Chondrocyte (in vitro differentiated cells): ENCODE results near the gene LTA4H. TPM values are rescaled to one million over a fixed set of nuclear protein-coding genes. Genes with fewer than 3 reads are reported as not detected.
"Not testable (repeated sequence)": the region's sequence is repeated elsewhere in the genome, so short reads cannot be mapped to it uniquely, and the experiment has no call there.

Source experiments
- DNase-seq: peaks from one replicate; pipeline ENCODE4 v3.0.0; 2021; ENCODE audit warnings: mixed read lengths, low spot score
- H3K27ac Mint-ChIP-seq: one replicate; pipeline ENCODE4 v1.8.0; 2021; ENCODE audit warnings: mild to moderate bottlenecking, moderate library complexity, mixed read lengths; ENCODE audit not compliant: unreplicated experiment
- H3K27me3 Mint-ChIP-seq: 2 replicates; pipeline ENCODE4 v1.8.0; 2021; ENCODE audit warnings: low read depth, mixed read lengths
- H3K36me3 Mint-ChIP-seq: 2 replicates; pipeline ENCODE4 v1.8.0; 2021; ENCODE audit warnings: low read depth, mixed read lengths
- H3K4me1 Mint-ChIP-seq: 2 replicates; pipeline ENCODE4 v1.8.0; 2021; ENCODE audit warnings: low read depth, mild to moderate bottlenecking, mixed read lengths
- H3K4me3 Mint-ChIP-seq: one replicate; pipeline ENCODE4 v1.8.0; 2021; ENCODE audit warnings: mild to moderate bottlenecking, moderate library complexity, mixed read lengths; ENCODE audit not compliant: unreplicated experiment
- H3K9me3 Mint-ChIP-seq: 2 replicates; pipeline ENCODE4 v1.8.0; 2021; ENCODE audit warnings: low read depth, mixed read lengths
- total RNA-seq: library from RNA; stranded (reverse); gene quantifications from 3 replicates; pipeline ENCODE4 v1.2.1, GENCODE V29; 2021
- TF ChIP-seq, protein P1 (sequence below): fragments of 200-600 bp; sonication (generic); IDR thresholded peaks from 2 replicates; pipeline ENCODE4 v1.5.0; 2021; ENCODE audit warnings: antibody characterized with exemption, mild to moderate bottlenecking, moderate library complexity

LTA4H gene
- total RNA-seq, 1 donor from 2014 or later = 55.0 TPM

GRCh38 chr12:96069511-96070231 is 34.3 kb upstream of the LTA4H start:
- Mint-ChIP-seq H3K4me3 (no peak overlapping the region), H3K36me3 (no peaks in the 10 kb centered on the region), H3K4me1 (peaks cover 12% of the 10 kb centered on the region), H3K27me3 (no peaks in the 10 kb centered on the region), H3K27ac (no peak overlapping the region), H3K9me3 (no peaks in the 10 kb centered on the region)
- DNase-seq = no peak
- TF ChIP-seq, protein P1, sequence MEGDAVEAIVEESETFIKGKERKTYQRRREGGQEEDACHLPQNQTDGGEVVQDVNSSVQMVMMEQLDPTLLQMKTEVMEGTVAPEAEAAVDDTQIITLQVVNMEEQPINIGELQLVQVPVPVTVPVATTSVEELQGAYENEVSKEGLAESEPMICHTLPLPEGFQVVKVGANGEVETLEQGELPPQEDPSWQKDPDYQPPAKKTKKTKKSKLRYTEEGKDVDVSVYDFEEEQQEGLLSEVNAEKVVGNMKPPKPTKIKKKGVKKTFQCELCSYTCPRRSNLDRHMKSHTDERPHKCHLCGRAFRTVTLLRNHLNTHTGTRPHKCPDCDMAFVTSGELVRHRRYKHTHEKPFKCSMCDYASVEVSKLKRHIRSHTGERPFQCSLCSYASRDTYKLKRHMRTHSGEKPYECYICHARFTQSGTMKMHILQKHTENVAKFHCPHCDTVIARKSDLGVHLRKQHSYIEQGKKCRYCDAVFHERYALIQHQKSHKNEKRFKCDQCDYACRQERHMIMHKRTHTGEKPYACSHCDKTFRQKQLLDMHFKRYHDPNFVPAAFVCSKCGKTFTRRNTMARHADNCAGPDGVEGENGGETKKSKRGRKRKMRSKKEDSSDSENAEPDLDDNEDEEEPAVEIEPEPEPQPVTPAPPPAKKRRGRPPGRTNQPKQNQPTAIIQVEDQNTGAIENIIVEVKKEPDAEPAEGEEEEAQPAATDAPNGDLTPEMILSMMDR = no peak

- peaks cover 12% of the 10 kb centered on the region for H3K4me1 Mint-ChIP-seq
- TF ChIP-seq, protein P1 = no peak
- no peaks in the 10 kb centered on the region for H3K9me3 Mint-ChIP-seq
- no peak overlapping the region for H3K4me3 Mint-ChIP-seq
- H3K36me3 Mint-ChIP-seq = no peaks in the 10 kb centered on the region
- H3K27me3 Mint-ChIP-seq = no peaks in the 10 kb centered on the region
- DNase-seq = no peak
- H3K27ac Mint-ChIP-seq = no peak overlapping the region
These were observed 33.2 kb upstream of the LTA4H start for GRCh38 chr12:96068636-96069035.

- peaks cover 12% of the 10 kb centered on the region for H3K4me1 Mint-ChIP-seq
- H3K36me3 Mint-ChIP-seq = no peaks in the 10 kb centered on the region
- H3K27ac Mint-ChIP-seq = no peak overlapping the region
- H3K9me3 Mint-ChIP-seq = no peaks in the 10 kb centered on the region
- no peak overlapping the region for H3K4me3 Mint-ChIP-seq
- DNase-seq = no peak
- no peaks in the 10 kb centered on the region for H3K27me3 Mint-ChIP-seq
- TF ChIP-seq, protein P1 = no peak
These were observed 32.7 kb upstream of the LTA4H start for GRCh38 chr12:96068111-96068510.

DNA sequence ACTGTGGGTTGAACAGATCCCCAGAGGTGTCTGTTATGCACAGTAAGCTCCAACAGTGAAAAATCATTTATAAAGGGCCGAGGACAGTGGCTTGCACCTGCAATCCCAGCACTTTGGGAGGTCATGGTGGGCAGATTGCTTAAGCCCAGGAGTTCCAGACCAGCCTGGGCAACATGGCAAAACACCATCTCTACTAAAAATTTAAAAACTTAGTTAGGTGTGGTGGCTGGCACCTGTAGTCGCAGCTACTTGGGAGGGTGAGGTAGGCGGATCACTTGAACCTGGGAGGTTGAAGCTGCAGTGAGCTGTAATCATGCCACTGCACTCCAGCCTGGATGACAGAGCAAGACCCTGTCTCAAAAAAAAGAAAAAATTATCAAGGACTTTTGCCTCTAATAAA is 30.4 kb upstream of the LTA4H start:
- not testable (repeated sequence) for H3K36me3 Mint-ChIP-seq, H3K27ac Mint-ChIP-seq, DNase-seq, H3K27me3 Mint-ChIP-seq, H3K9me3 Mint-ChIP-seq, H3K4me1 Mint-ChIP-seq, H3K4me3 Mint-ChIP-seq

- TF ChIP-seq, protein P1 = no peak
- Mint-ChIP-seq H3K4me1 (peaks cover 5% of the 10 kb centered on the region), H3K27me3 (no peaks in the 10 kb centered on the region), H3K9me3 (no peaks in the 10 kb centered on the region), H3K36me3 (no peaks in the 10 kb centered on the region), H3K4me3 (no peak overlapping the region), H3K27ac (no peak overlapping the region)
- no peak for DNase-seq
These were observed 29.6 kb upstream of the LTA4H start for GRCh38 chr12:96064966-96065365.

- no peak for DNase-seq
- H3K9me3 Mint-ChIP-seq = no peaks in the 10 kb centered on the region
- TF ChIP-seq, protein P1 = no peak
- no peaks in the 10 kb centered on the region for H3K36me3 Mint-ChIP-seq
- H3K4me1 Mint-ChIP-seq = peaks cover 5% of the 10 kb centered on the region
- H3K4me3 Mint-ChIP-seq = no peak overlapping the region
- H3K27me3 Mint-ChIP-seq = no peaks in the 10 kb centered on the region
- H3K27ac Mint-ChIP-seq = no peak overlapping the region
These were observed 28.9 kb upstream of the LTA4H start for GRCh38 chr12:96064271-96064670.
